T-cell (primary cell): ENCODE results near the gene ATP6V0B. TPM values are rescaled to one million over a fixed set of nuclear protein-coding genes. Genes with fewer than 3 reads are reported as not detected.

Source experiments
- ATAC-seq, 4 experiments: fragments of 200-7000 bp in 3 of 4; fragments of 150-1000 bp in 1 of 4; cut with Tn5 transposase; replicated peaks in 1 of 4; 1 replicate in 3 of 4; 2 replicates in 1 of 4; pipeline ENCODE4 v1.10.0; 2021; ENCODE audit warnings: moderate library complexity in 3 of 4, mild to moderate bottlenecking in 2 of 4, moderate number of reproducible peaks in 1 of 4
- CTCF ChIA-PET, 2 donors: fragments of 300-600 bp; sonication (Branson Sonifier 250); formaldehyde crosslinking; loops; one replicate each; lab custom pipeline; 2022; ENCODE audit warnings: antibody characterized with exemption in 2 of 2; lab: Charles Lee
- POLR2A ChIA-PET, 2 donors: fragments of 300-600 bp; sonication (Branson Sonifier 250); formaldehyde crosslinking; loops; one replicate each; lab custom pipeline; 2022; ENCODE audit warnings: antibody characterized with exemption in 2 of 2; lab: Charles Lee
- DNase-seq, 35 experiments: peaks; one replicate each; pipeline versions ENCODE4 v3.0.0 to v3.0.0-alpha.2; 2013 to 2023
- H3K27ac ChIP-seq: one replicate; pipeline ENCODE4 v1.5.1; 2013; ENCODE audit warnings: low read length
- H3K27me3 ChIP-seq, 2 experiments: replicated peaks in 1 of 2; 1 replicate in 1 of 2; 2 replicates in 1 of 2; pipeline versions ENCODE4 v1.6.1 to v1.7.0; 2013; ENCODE audit warnings: low read length in 1 of 2, mixed read lengths in 1 of 2; ENCODE audit not compliant: control insufficient read depth in 2 of 2, insufficient read depth in 2 of 2; ENCODE audit errors: extremely low read depth in 1 of 2
- H3K36me3 ChIP-seq, 2 donors: 1 replicate in 1 of 2; 2 replicates in 1 of 2; pipeline versions ENCODE4 v1.6.1 to v1.7.0; 2013; ENCODE audit warnings: low read length in 1 of 2; ENCODE audit not compliant: control insufficient read depth in 2 of 2, insufficient read depth in 1 of 2; ENCODE audit errors: extremely low read depth in 1 of 2
- H3K4me1 ChIP-seq, 2 experiments: 1 replicate in 1 of 2; 2 replicates in 1 of 2; pipeline versions ENCODE4 v1.6.1 to v1.7.0; 2013; ENCODE audit warnings: low read length in 2 of 2, mixed read lengths in 1 of 2; ENCODE audit not compliant: insufficient read depth in 2 of 2, control insufficient read depth in 1 of 2; ENCODE audit errors: extremely low read depth in 1 of 2
- H3K4me3 ChIP-seq, 2 donors: 1 replicate in 1 of 2; 2 replicates in 1 of 2; pipeline versions ENCODE4 v1.5.1 to v1.7.0; 2013; ENCODE audit warnings: mild to moderate bottlenecking in 2 of 2, low read length in 1 of 2, moderate library complexity in 1 of 2; ENCODE audit not compliant: control insufficient read depth in 1 of 2; ENCODE audit errors: extremely low read depth in 1 of 2
- H3K9me3 ChIP-seq: 2 replicates; pipeline ENCODE4 v1.7.0; 2013
- H3K27ac Mint-ChIP-seq, 2 donors: one replicate each; pipeline ENCODE4 v1.8.0; 2020 to 2021; ENCODE audit warnings: mild to moderate bottlenecking in 2 of 2, mixed read lengths in 2 of 2
- H3K27me3 Mint-ChIP-seq, 2 donors: one replicate each; pipeline ENCODE4 v1.8.0; 2021 to 2022; ENCODE audit warnings: mixed read lengths in 2 of 2
- H3K36me3 Mint-ChIP-seq: one replicate; pipeline ENCODE4 v1.8.0; 2021; ENCODE audit warnings: mixed read lengths
- H3K4me1 Mint-ChIP-seq, 3 donors: one replicate each; pipeline ENCODE4 v1.8.0; 2020 to 2022; ENCODE audit warnings: mixed read lengths in 3 of 3, mild to moderate bottlenecking in 1 of 3
- H3K4me3 Mint-ChIP-seq, 3 donors: one replicate each; pipeline ENCODE4 v1.8.0; 2020 to 2022; ENCODE audit warnings: mild to moderate bottlenecking in 3 of 3, mixed read lengths in 3 of 3, moderate library complexity in 3 of 3
- H3K9me3 Mint-ChIP-seq, 3 donors: one replicate each; pipeline ENCODE4 v1.8.0; 2020 to 2022; ENCODE audit warnings: mixed read lengths in 3 of 3
- WGBS: methylation state at CpG from one replicate; pipeline ENCODE4 v1.1.5; 2013; ENCODE audit warnings: missing lambda C conversion rate; ENCODE audit not compliant: insufficient coverage; 5-methylcytosine and 5-hydroxymethylcytosine counted together
- total RNA-seq, 35 experiments: library from RNA in 6 of 35; stranded (reverse) in 6 of 35; fragments of 120-200 nt in 1 of 35; gene quantifications; one replicate each; pipeline versions ENCODE4 v1.2.1 to v1.2.4 and lab custom pipeline; 2013 to 2026

ATP6V0B gene
- total RNA-seq, 5 donors from 2014 or later (not counting 1 experiment from before 2014, with no cell fraction given) = 57.5 to 88.6 (median 69.5) TPM

GRCh38 chr1:44002165-44002564 lies 27.4 kb downstream of the ATP6V0B start:
- H3K36me3 ChIP-seq = no peaks in the 10 kb centered on the region
- DNase-seq (no peak), ATAC-seq (no peak)
- no peaks in the 10 kb centered on the region for H3K9me3 ChIP-seq
- 92% methylated on average over 4 of the region's 8 CpGs for WGBS
- H3K27me3 Mint-ChIP-seq = no peaks in the 10 kb centered on the region
- H3K27me3 ChIP-seq = peaks cover 0 to 10% of the 10 kb centered on the region in 2 experiments
- ChIA-PET CTCF (no interaction called here), POLR2A (no interaction called here)
- no peaks in the 10 kb centered on the region for H3K4me1 Mint-ChIP-seq
- H3K36me3 Mint-ChIP-seq = no peaks in the 10 kb centered on the region
- H3K4me3 Mint-ChIP-seq = no peak overlapping the region
- no peak overlapping the region for H3K4me3 ChIP-seq
- H3K27ac Mint-ChIP-seq = no peak overlapping the region
- H3K9me3 Mint-ChIP-seq = no peaks in the 10 kb centered on the region
- no peak overlapping the region for H3K27ac ChIP-seq
- no peaks in the 10 kb centered on the region for H3K4me1 ChIP-seq

- no peak overlapping the region for H3K27ac ChIP-seq
- H3K4me1 ChIP-seq = no peaks in the 10 kb centered on the region
- peaks cover 0 to 10% of the 10 kb centered on the region in 2 experiments for H3K27me3 ChIP-seq
- H3K4me1 Mint-ChIP-seq = no peaks in the 10 kb centered on the region
- H3K27me3 Mint-ChIP-seq = no peaks in the 10 kb centered on the region
- H3K4me3 ChIP-seq = no peak overlapping the region
- DNase-seq (no peak), ATAC-seq (no peak)
- H3K27ac Mint-ChIP-seq = no peak overlapping the region
- H3K9me3 ChIP-seq = no peaks in the 10 kb centered on the region
- no peaks in the 10 kb centered on the region for H3K9me3 Mint-ChIP-seq
- H3K36me3 Mint-ChIP-seq = no peaks in the 10 kb centered on the region
- no peak overlapping the region for H3K4me3 Mint-ChIP-seq
- no peaks in the 10 kb centered on the region for H3K36me3 ChIP-seq
- POLR2A ChIA-PET = no interaction called here
- CTCF ChIA-PET = no interaction called here
- 92% methylated on average over 12 of the region's 14 CpGs for WGBS
These were observed 27.9 kb downstream of the ATP6V0B start for GRCh38 chr1:44002606-44003157.

- ATAC-seq (no peak), DNase-seq (no peak)
- Histone ChIP-seq H3K9me3 (no peaks in the 10 kb centered on the region), H3K27me3 (peaks cover 0 to 4% of the 10 kb centered on the region in 2 experiments), H3K36me3 (no peaks in the 10 kb centered on the region), H3K27ac (no peak overlapping the region), H3K4me1 (peaks cover 4 to 7% of the 10 kb centered on the region in 2 experiments), H3K4me3 (no peak overlapping the region)
- H3K4me3 Mint-ChIP-seq = no peak overlapping the region
- H3K27me3 Mint-ChIP-seq = no peaks in the 10 kb centered on the region
- 90% methylated on average over 7 of the region's 12 CpGs for WGBS
- no peak overlapping the region for H3K27ac Mint-ChIP-seq
- H3K4me1 Mint-ChIP-seq = peaks cover 6 to 9% (median 7%) of the 10 kb centered on the region in 3 donors
- POLR2A ChIA-PET = no interaction called here
- no peaks in the 10 kb centered on the region for H3K9me3 Mint-ChIP-seq
- CTCF ChIA-PET = interaction anchor here in 1 of 2 donors (0.7 kb wide), 1 partner anchor 11 kb away, joined by 6 read pairs; no protein-coding TSS in a partner anchor
- H3K36me3 Mint-ChIP-seq = no peaks in the 10 kb centered on the region
These were observed 33.5 kb downstream of the ATP6V0B start for GRCh38 chr1:44008259-44008658.

- Mint-ChIP-seq H3K4me1 (peaks cover 7 to 22% (median 12%) of the 10 kb centered on the region in 3 donors), H3K27ac (no peak overlapping the region), H3K4me3 (no peak overlapping the region), H3K9me3 (no peaks in the 10 kb centered on the region), H3K27me3 (no peaks in the 10 kb centered on the region), H3K36me3 (no peaks in the 10 kb centered on the region)
- ATAC-seq (no peak), DNase-seq (no peak)
- POLR2A ChIA-PET = no interaction called here
- Histone ChIP-seq H3K27ac (no peak overlapping the region), H3K27me3 (peaks cover 0 to 14% of the 10 kb centered on the region in 2 experiments), H3K36me3 (no peaks in the 10 kb centered on the region), H3K4me3 (no peak overlapping the region), H3K4me1 (peaks cover 5 to 14% of the 10 kb centered on the region in 2 experiments), H3K9me3 (no peaks in the 10 kb centered on the region)
- CTCF ChIA-PET = interaction anchor here in 1 of 2 donors (0.6 kb wide), 1 partner anchor 253 kb away, joined by 3 read pairs; no protein-coding TSS in a partner anchor
- WGBS = no CpG with 5 or more reads among the region's 11 CpGs
These were observed 36.2 kb downstream of the ATP6V0B start for GRCh38 chr1:44010935-44011471.

GRCh38 chr1:44012404-44012803 lies 37.6 kb downstream of the ATP6V0B start:
- DNase-seq (peak in 1 of 35 experiments; percentile 8), ATAC-seq (no peak)
- Histone ChIP-seq H3K27me3 (peaks cover 0 to 24% of the 10 kb centered on the region in 2 experiments), H3K36me3 (no peaks in the 10 kb centered on the region), H3K27ac (no peak overlapping the region), H3K4me1 (peaks cover 5 to 14% of the 10 kb centered on the region in 2 experiments), H3K9me3 (no peaks in the 10 kb centered on the region), H3K4me3 (no peak overlapping the region)
- Mint-ChIP-seq H3K9me3 (no peaks in the 10 kb centered on the region), H3K27me3 (no peaks in the 10 kb centered on the region), H3K4me3 (no peak overlapping the region), H3K36me3 (no peaks in the 10 kb centered on the region), H3K4me1 (peaks cover 7 to 22% (median 12%) of the 10 kb centered on the region in 3 donors), H3K27ac (no peak overlapping the region)
- POLR2A ChIA-PET = interaction anchor here in 1 of 2 donors (0.6 kb wide), 1 partner anchor 38 kb away, joined by 6 read pairs; the partner anchor contains the start of gene ATP6V0B
- 86% methylated on average over 1 of the region's 2 CpGs for whole genome bisulfite sequencing
- CTCF ChIA-PET = no interaction called here

- no peaks in the 10 kb centered on the region for H3K9me3 Mint-ChIP-seq
- no peaks in the 10 kb centered on the region for H3K27me3 Mint-ChIP-seq
- peak overlapping the region in 1 of 2 donors; percentile 22 for H3K27ac Mint-ChIP-seq
- peaks cover 5 to 14% of the 10 kb centered on the region in 2 experiments for H3K4me1 ChIP-seq
- ATAC-seq (peak in 3 of 4 experiments; percentile 37 to 72 (median 40)), DNase-seq (peak in 1 of 35 experiments; percentile 15)
- no peaks in the 10 kb centered on the region for H3K36me3 Mint-ChIP-seq
- H3K36me3 ChIP-seq = no peaks in the 10 kb centered on the region
- peaks cover 0 to 24% of the 10 kb centered on the region in 2 experiments for H3K27me3 ChIP-seq
- no peak overlapping the region for H3K4me3 ChIP-seq
- 31% methylated on average over 13 of the region's 13 CpGs for WGBS
- POLR2A ChIA-PET = interaction anchor here in 1 of 2 donors (0.6 kb wide), 1 partner anchor 38 kb away, joined by 6 read pairs; the partner anchor contains the start of gene ATP6V0B
- no peaks in the 10 kb centered on the region for H3K9me3 ChIP-seq
- H3K4me1 Mint-ChIP-seq = peaks cover 7 to 22% (median 12%) of the 10 kb centered on the region in 3 donors
- H3K4me3 Mint-ChIP-seq = no peak overlapping the region
- H3K27ac ChIP-seq = no peak overlapping the region
- CTCF ChIA-PET = no interaction called here
These were observed 38.3 kb downstream of the ATP6V0B start for GRCh38 chr1:44012941-44013609.
